Type B pancreatic cell (in vitro differentiated cells): ENCODE data around the gene NTM. TPM values are rescaled to one million over a fixed set of nuclear protein-coding genes. Genes with fewer than 3 reads are reported as not detected.

Source experiments
- DNase-seq: peaks from one replicate; pipeline ENCODE4 v3.0.0; 2021; ENCODE audit warnings: mixed read lengths; ENCODE audit not compliant: unreplicated experiment; ENCODE audit errors: extremely low spot score
- H3K27ac Mint-ChIP-seq: 2 replicates; pipeline ENCODE4 v1.8.0; 2021; ENCODE audit warnings: mild to moderate bottlenecking, mixed read lengths
- H3K27me3 Mint-ChIP-seq: 2 replicates; pipeline ENCODE4 v1.8.0; 2021; ENCODE audit warnings: mixed read lengths
- H3K36me3 Mint-ChIP-seq: 2 replicates; pipeline ENCODE4 v1.8.0; 2021; ENCODE audit warnings: mixed read lengths
- H3K4me1 Mint-ChIP-seq: one replicate; pipeline ENCODE4 v1.8.0; 2021; ENCODE audit warnings: mixed read lengths; ENCODE audit not compliant: unreplicated experiment
- H3K4me3 Mint-ChIP-seq: 2 replicates; pipeline ENCODE4 v1.8.0; 2021; ENCODE audit warnings: mild to moderate bottlenecking, mixed read lengths
- H3K9me3 Mint-ChIP-seq: 2 replicates; pipeline ENCODE4 v1.8.0; 2021; ENCODE audit warnings: mixed read lengths
- CTCF ChIP-seq: fragments of 200-600 bp; sonication (generic); conservative IDR thresholded peaks from 2 replicates; pipeline ENCODE4 v1.5.0; 2021; ENCODE audit warnings: antibody characterized with exemption, mild to moderate bottlenecking
- total RNA-seq: library from RNA; stranded (reverse); gene quantifications from 2 replicates; pipeline ENCODE4 v1.2.1, GENCODE V29; 2021; ENCODE audit warnings: low replicate concordance

Gene NTM
- total RNA-seq, 1 donor from 2014 or later: 19.2 TPM

GRCh38 chr11:131681920-131682319, 311.5 kb downstream of the NTM start:
- H3K27me3 Mint-ChIP-seq: peaks cover 36% of the 10 kb centered on the region
- no peak overlapping the region for H3K4me3 Mint-ChIP-seq
- H3K27ac Mint-ChIP-seq: no peak overlapping the region
- no peaks in the 10 kb centered on the region for H3K4me1 Mint-ChIP-seq
- no peaks in the 10 kb centered on the region for H3K9me3 Mint-ChIP-seq
- no peak for DNase-seq
- no peaks in the 10 kb centered on the region for H3K36me3 Mint-ChIP-seq
- TF ChIP-seq CTCF: no peak

- Mint-ChIP-seq H3K4me1 (no peaks in the 10 kb centered on the region), H3K36me3 (no peaks in the 10 kb centered on the region), H3K27ac (no peak overlapping the region), H3K27me3 (peaks cover 30% of the 10 kb centered on the region), H3K9me3 (no peaks in the 10 kb centered on the region), H3K4me3 (no peak overlapping the region)
- DNase-seq: peak; percentile 60
- TF ChIP-seq CTCF: no peak
Measured at GRCh38 chr11:131682373-131683015, 312.1 kb downstream of the NTM start.

- peak; percentile 51 for DNase-seq
- H3K4me1 Mint-ChIP-seq: peaks cover 4% of the 10 kb centered on the region
- H3K36me3 Mint-ChIP-seq: no peaks in the 10 kb centered on the region
- H3K27me3 Mint-ChIP-seq: peaks cover 33% of the 10 kb centered on the region
- no peak overlapping the region for H3K27ac Mint-ChIP-seq
- TF ChIP-seq CTCF: no peak
- H3K9me3 Mint-ChIP-seq: no peaks in the 10 kb centered on the region
- no peak overlapping the region for H3K4me3 Mint-ChIP-seq
Measured at GRCh38 chr11:131683131-131683530, 312.7 kb downstream of the NTM start.

GRCh38 chr11:131683666-131684065, 313.3 kb downstream of the NTM start:
- no peak for TF ChIP-seq CTCF
- Mint-ChIP-seq H3K4me1 (peaks cover 4% of the 10 kb centered on the region), H3K4me3 (no peak overlapping the region), H3K36me3 (no peaks in the 10 kb centered on the region), H3K9me3 (no peaks in the 10 kb centered on the region), H3K27ac (no peak overlapping the region), H3K27me3 (peaks cover 33% of the 10 kb centered on the region)
- DNase-seq: peak; percentile 61

GRCh38 chr11:131684111-131685060, 314.0 kb downstream of the NTM start:
- Mint-ChIP-seq H3K27me3 (peaks cover 39% of the 10 kb centered on the region), H3K4me3 (no peak overlapping the region), H3K36me3 (no peaks in the 10 kb centered on the region), H3K4me1 (peaks cover 4% of the 10 kb centered on the region), H3K27ac (no peak overlapping the region), H3K9me3 (no peaks in the 10 kb centered on the region)
- DNase-seq: peak; percentile 55
- TF ChIP-seq CTCF: no peak
